A673 (cell line): ENCODE measurements around the gene PHYHD1.

ENCODE experiments used
- CTCF ChIP-seq: fragments of 300-800, 200-600 bp; sonication (generic); conservative IDR thresholded peaks from 2 replicates; pipeline ENCODE4 v1.5.1; 2017; ENCODE audit warnings: low read depth, mild to moderate bottlenecking, antibody characterized with exemption, low read length, moderate library complexity, mixed read lengths
- EZH2 ChIP-seq: fragments of 200-600 bp; sonication (generic); IDR thresholded peaks from 2 replicates; pipeline ENCODE4 v1.6.1; 2017; ENCODE audit warnings: borderline replicate concordance, low read depth, mild to moderate bottlenecking, mixed read lengths, antibody characterized with exemption, low read length; ENCODE audit not compliant: poor library complexity, severe bottlenecking

GRCh38 chr9:128921881-128922763 is 1.3 kb downstream of the PHYHD1 start:
- TF ChIP-seq CTCF = no peak
- TF ChIP-seq EZH2 = no peak
